ENCODE measurements around the gene MRPS35.

MRPS35 gene

DNA sequence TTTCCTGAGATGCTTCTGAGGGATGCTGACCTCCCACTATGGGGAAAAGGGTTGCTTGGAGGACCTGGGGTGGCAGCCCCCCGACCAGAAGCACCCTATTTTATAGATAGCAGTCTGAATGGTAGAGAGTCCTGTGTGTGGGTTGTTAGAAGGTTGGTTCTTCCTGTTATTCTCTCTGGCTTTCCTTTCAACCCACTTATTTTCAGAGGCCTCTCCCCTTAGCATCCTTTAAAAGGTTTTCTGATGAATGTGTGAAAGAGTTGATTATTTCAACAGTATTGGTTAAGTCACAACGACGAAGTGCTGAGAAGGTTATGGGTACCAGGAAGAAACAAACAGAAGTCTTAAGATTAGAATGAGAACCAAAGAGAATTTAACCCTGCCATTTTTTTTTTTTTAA lies 90.2 kb downstream of the MRPS35 start:
- no peak for TF ChIP-seq EZH2 (IDR thresholded peaks at IDR 0.05; ENCODE audit: borderline replicate concordance, low read length)
- TF ChIP-seq, protein P1, sequence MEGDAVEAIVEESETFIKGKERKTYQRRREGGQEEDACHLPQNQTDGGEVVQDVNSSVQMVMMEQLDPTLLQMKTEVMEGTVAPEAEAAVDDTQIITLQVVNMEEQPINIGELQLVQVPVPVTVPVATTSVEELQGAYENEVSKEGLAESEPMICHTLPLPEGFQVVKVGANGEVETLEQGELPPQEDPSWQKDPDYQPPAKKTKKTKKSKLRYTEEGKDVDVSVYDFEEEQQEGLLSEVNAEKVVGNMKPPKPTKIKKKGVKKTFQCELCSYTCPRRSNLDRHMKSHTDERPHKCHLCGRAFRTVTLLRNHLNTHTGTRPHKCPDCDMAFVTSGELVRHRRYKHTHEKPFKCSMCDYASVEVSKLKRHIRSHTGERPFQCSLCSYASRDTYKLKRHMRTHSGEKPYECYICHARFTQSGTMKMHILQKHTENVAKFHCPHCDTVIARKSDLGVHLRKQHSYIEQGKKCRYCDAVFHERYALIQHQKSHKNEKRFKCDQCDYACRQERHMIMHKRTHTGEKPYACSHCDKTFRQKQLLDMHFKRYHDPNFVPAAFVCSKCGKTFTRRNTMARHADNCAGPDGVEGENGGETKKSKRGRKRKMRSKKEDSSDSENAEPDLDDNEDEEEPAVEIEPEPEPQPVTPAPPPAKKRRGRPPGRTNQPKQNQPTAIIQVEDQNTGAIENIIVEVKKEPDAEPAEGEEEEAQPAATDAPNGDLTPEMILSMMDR (IDR thresholded peaks at IDR 0.05; ENCODE audit: low read length) = no peak
- H3K9me2 ChIP-seq (ENCODE audit: low read depth, low read length) = no peaks in the 10 kb centered on the region
- H3K4me3 ChIP-seq (ENCODE audit: low read depth, low read length, poor library complexity, severe bottlenecking) = no peak overlapping the region
- H3K27ac ChIP-seq (ENCODE audit: low read depth, low read length, poor library complexity, severe bottlenecking) = no peak overlapping the region
- no peaks in the 10 kb centered on the region for H3F3A ChIP-seq (ENCODE audit: insufficient read depth, low read length)
- H3K9ac ChIP-seq (ENCODE audit: low read length) = no peak overlapping the region
- no peak overlapping the region for H2AFZ ChIP-seq (ENCODE audit: low read length)
- no peak overlapping the region for H3K4me2 ChIP-seq (ENCODE audit: low read length)
- H3K9me3 ChIP-seq (ENCODE audit: low read length) = no peaks in the 10 kb centered on the region
- no peaks in the 10 kb centered on the region for H3K4me1 ChIP-seq (ENCODE audit: insufficient read depth, low read length, severe bottlenecking)
- no peaks in the 10 kb centered on the region for H3K79me2 ChIP-seq (ENCODE audit: insufficient read depth, low read length)
- H3K27me3 ChIP-seq (ENCODE audit: insufficient read depth, low read length) = no peaks in the 10 kb centered on the region
- H4K20me1 ChIP-seq (ENCODE audit: insufficient read depth, low read length) = no peaks in the 10 kb centered on the region
- H3K36me3 ChIP-seq (ENCODE audit: insufficient read depth, low read length) = peaks cover 36% of the 10 kb centered on the region

GRCh38 chr12:27801630-27802029 lies 91.0 kb downstream of the MRPS35 start:
- no peak overlapping the region for H3K4me3 ChIP-seq (ENCODE audit: low read depth, low read length, poor library complexity, severe bottlenecking)
- no peak overlapping the region for H2AFZ ChIP-seq (ENCODE audit: low read length)
- no peak overlapping the region for H3K9ac ChIP-seq (ENCODE audit: low read length)
- H3K27me3 ChIP-seq (ENCODE audit: insufficient read depth, low read length) = no peaks in the 10 kb centered on the region
- H3K9me2 ChIP-seq (ENCODE audit: low read depth, low read length) = no peaks in the 10 kb centered on the region
- H3K79me2 ChIP-seq (ENCODE audit: insufficient read depth, low read length) = no peaks in the 10 kb centered on the region
- no peak overlapping the region for H3K27ac ChIP-seq (ENCODE audit: low read depth, low read length, poor library complexity, severe bottlenecking)
- TF ChIP-seq, protein P1 (IDR thresholded peaks at IDR 0.05; ENCODE audit: low read length) = no peak
- no peak for TF ChIP-seq EZH2 (IDR thresholded peaks at IDR 0.05; ENCODE audit: borderline replicate concordance, low read length)
- peaks cover 30% of the 10 kb centered on the region for H3K36me3 ChIP-seq (ENCODE audit: insufficient read depth, low read length)
- H3K4me2 ChIP-seq (ENCODE audit: low read length) = no peak overlapping the region
- H3F3A ChIP-seq (ENCODE audit: insufficient read depth, low read length) = no peaks in the 10 kb centered on the region
- H3K4me1 ChIP-seq (ENCODE audit: insufficient read depth, low read length, severe bottlenecking) = peaks cover under 1% of the 10 kb centered on the region
- no peaks in the 10 kb centered on the region for H4K20me1 ChIP-seq (ENCODE audit: insufficient read depth, low read length)
- H3K9me3 ChIP-seq (ENCODE audit: low read length) = no peaks in the 10 kb centered on the region

DNA sequence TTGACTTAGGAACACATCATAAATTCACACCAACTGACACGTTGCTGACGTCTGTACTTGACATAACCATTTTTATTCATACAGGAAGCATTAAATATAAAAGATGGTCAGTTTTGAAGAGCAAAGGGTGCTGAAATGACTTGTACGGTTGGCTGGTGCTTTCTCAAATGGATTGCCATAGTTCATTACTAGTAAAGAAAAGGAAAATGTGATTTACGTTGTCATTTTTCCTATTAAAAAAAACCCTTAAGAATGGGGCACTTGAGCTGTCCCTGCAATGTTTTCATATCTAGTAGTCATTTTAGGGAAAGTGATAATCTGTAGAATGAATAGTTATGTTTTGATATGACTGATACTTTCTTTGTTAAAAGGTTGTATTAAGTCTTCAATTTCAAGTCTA lies 91.9 kb downstream of the MRPS35 start:
- H2AFZ ChIP-seq (ENCODE audit: low read length) = no peak overlapping the region
- no peak overlapping the region for H3K27ac ChIP-seq (ENCODE audit: low read depth, low read length, poor library complexity, severe bottlenecking)
- H3K36me3 ChIP-seq (ENCODE audit: insufficient read depth, low read length) = peaks cover 22% of the 10 kb centered on the region
- no peaks in the 10 kb centered on the region for H3K9me2 ChIP-seq (ENCODE audit: low read depth, low read length)
- H3K79me2 ChIP-seq (ENCODE audit: insufficient read depth, low read length) = no peaks in the 10 kb centered on the region
- no peak for TF ChIP-seq EZH2 (IDR thresholded peaks at IDR 0.05; ENCODE audit: borderline replicate concordance, low read length)
- TF ChIP-seq, protein P1 (IDR thresholded peaks at IDR 0.05; ENCODE audit: low read length) = no peak
- no peak overlapping the region for H3K9ac ChIP-seq (ENCODE audit: low read length)
- H3K4me2 ChIP-seq (ENCODE audit: low read length) = no peak overlapping the region
- H4K20me1 ChIP-seq (ENCODE audit: insufficient read depth, low read length) = no peaks in the 10 kb centered on the region
- no peak overlapping the region for H3K4me3 ChIP-seq (ENCODE audit: low read depth, low read length, poor library complexity, severe bottlenecking)
- H3F3A ChIP-seq (ENCODE audit: insufficient read depth, low read length) = no peaks in the 10 kb centered on the region
- no peaks in the 10 kb centered on the region for H3K9me3 ChIP-seq (ENCODE audit: low read length)
- H3K4me1 ChIP-seq (ENCODE audit: insufficient read depth, low read length, severe bottlenecking) = peaks cover 6% of the 10 kb centered on the region
- no peaks in the 10 kb centered on the region for H3K27me3 ChIP-seq (ENCODE audit: insufficient read depth, low read length)
